NCI-H2171 (cell line): ENCODE measurements around the gene LAYN.
A peak's percentile ranks its signal among the peaks of the same experiment; 100 is the strongest.

Experiments used
- DNase-seq: peaks from one replicate; lab custom pipeline; 2025; lab: John Stamatoyannopoulos, UW

LAYN gene

DNA sequence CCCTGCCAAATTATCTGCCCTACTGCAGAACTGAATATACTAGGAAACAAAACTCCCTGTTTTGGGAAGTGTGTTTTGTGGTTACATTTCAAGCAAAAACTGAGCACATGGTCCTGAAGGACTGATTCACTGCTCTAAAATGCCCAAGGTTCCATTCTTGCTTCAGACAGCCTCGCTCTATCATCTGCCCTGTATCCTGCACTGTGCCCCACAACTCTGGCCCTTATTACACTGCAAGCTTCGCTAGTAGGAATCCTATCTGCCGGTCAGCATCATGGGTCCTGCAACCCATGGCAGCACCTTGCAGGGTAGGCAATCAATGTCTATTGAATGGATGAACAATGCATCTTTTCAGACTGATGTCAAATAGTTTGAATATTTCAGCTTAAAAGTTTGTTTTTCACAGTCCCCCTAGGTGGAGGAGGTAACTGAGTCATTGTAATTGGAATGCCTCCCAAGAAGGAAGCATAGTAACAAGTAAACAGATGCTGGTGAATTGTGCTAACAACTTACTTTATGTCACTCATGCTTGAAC is 21.3 kb downstream of the LAYN start:
- no peak for DNase-seq

DNA sequence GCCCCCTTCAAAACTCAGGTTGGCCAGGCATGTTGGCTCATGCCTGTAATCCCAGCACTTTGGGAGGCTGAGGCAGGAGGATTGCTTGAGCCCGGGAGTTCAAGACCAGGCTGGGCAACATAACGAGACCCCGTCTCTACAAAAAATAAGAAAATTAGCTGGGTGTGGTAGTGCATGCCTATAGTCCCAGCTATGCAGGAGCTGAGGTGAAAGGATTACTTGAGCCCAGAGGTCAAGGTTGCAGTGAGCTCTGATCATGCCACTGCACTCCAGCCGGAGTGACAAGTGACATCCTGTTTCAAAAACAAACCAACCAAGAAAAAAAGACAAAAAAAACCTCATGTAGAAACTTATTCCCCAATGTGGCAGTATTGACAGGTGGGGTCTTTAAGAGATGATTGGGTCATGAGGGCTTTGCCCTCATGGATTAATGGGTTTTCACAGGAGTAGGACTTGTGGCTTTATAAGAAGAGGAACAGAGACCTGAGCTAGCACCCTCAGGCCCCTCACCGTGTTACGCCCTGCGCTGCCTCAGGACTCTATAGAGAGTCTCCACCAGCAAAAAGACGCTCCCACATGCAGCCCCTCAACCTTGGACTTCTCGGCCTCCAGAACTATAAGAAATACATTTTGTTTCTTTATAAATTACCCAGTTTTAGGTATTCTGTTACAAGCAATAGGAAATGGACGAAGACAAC is 22.3 kb downstream of the LAYN start:
- no peak for DNase-seq

DNA sequence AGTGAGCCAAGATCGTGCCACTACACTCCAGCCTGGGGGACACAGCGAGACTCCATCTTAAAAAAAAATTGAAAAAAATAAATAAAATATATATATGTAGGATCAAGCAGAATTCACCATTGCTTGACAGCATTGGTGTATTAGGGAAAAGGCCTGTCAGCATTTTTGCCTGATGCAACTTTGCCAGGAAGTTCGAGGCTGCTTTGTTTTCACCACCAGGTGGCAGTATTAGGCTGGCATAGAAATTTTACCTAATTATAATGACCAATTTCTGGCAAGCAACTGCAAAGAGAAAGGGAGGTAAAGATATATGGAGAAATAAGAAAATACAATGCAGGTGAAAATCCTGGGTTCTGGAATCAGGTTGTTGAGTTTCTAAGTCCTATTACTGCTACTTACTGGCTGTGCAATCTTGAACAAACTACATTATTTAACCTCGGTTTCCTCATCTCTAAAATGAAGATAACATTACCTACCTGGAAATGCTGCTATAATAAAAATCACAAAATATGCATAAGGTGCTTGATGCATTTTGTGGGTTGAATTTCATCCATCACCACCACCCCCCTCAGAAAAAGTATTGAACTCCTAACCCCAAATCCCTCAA is 24.7 kb downstream of the LAYN start:
- DNase-seq: peak; percentile 35

DNA sequence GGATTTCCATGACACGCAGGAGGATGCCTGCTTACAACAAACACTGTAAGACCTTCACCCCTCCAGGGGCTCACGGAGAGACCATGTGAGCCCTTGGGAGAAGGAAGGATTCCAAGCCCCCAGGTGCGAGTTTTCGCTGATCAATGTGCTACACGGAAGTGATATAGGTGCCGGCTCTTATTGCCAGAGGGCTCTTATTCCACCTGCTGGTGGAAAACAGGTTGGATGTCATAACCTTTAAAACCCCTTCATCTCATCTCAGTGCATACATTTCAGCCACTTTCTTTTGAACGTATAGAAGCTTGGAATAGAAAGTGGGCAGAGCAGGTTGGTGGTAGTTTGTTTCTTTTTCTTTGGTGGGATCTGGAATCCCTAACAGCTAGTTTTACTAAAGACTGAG is 25.8 kb downstream of the LAYN start:
- no peak for DNase-seq

DNA sequence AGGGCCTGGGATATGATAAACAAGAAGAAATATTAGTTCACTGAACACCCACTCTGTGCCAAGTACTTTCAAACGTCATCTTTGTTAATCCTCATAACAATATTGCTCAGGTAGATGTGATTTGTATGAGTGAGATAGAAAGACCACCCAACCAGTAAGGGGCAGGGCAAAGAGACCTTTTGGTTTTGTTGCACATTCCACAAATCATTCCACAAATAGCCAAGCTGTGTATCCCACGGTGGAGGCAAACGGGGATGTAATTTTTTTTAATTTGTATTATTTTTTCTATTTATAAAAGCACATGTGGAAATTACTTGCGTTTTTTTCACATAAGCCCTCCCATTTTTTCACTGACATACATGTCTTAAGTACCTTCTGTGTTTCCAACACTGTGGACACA is 29.0 kb downstream of the LAYN start:
- DNase-seq: no peak

DNA sequence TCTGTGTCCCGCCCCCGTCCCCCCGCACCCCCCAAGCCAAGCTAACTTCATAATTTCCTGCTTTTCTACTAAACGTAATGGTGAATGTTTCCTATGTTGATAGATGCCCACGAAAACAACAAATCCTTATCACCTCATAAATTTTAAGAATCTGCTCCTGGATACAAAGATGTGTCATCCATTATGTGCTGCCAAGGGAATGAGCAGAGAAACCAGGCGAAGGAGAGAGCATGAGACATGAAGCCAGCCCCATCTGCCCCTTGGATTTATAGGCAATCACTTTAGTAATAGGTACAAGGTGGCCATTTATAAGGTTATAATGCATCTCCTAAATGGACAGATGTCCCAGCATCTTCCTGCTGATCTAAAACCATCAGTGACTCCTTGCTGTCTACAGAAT is 30.3 kb downstream of the LAYN start:
- DNase-seq: no peak

DNA sequence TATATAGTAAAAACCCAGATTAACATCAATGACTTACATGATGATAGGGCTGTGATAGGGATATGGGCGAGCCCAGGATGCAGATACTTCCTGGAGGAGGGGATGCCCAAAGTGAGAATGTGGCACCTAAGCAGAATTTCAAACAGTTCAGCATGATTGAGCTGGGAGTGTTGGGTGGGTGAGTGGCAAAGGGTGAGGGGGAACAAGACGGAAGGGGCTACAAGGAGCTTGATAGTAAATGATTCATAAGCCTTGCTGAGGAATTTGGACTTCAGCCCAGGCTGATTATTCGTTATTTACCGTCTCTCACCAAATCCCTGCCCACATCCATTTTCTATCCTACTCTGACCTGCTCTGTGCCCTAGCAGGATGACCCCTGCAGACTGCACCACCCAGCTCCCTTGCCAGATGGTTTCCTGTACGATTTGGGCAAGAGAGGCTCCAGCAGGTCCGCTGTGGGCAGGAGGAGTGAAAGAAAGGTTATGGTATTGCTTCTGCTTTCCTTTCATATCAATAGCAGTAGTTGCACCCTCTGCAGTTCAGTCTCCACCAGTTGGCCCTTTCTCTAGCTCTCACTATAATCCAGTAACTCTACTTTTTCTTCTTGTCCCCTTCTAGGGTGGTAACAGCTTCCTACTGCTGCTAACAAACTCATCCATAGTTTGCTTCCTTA is 31.4 kb downstream of the LAYN start:
- DNase-seq: no peak

DNA sequence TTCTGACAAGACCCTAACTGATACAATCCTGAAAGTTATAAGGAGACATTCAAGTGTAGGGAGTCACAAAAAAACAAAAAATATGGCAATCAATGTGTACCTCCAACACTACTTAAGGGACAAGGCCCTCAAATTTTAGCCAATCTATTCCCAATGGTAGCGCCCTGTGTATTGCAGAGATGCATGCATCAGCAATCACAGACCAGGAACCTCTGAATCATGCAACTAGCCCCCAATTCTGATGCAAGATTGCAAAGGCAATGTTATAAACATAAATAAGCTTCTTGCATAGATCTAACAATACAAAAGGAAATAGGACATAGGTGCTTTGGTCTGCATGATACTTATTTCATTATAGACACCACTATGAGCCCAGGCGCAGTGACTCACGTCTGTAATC is 32.1 kb downstream of the LAYN start:
- DNase-seq: no peak

DNA sequence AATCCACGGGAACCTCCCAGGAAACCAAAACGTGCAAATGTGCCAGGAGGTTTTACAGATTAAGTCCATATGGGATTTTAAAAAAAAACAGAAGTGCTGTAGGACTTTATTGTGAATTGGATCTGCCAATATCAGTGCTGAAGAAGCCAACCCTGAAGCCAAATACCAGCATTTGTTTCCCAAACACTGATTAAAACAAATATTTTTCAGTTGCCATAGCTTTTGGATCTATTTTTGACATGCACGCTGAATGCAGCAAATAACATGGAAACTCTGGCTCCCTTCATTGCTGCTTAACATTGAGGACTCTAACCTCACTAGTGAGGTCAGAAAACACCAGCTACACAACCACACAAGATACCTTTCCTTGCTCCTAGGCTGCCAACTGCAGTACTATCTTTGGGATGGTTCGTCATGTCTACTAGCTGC is 33.3 kb downstream of the LAYN start:
- DNase-seq: no peak

DNA sequence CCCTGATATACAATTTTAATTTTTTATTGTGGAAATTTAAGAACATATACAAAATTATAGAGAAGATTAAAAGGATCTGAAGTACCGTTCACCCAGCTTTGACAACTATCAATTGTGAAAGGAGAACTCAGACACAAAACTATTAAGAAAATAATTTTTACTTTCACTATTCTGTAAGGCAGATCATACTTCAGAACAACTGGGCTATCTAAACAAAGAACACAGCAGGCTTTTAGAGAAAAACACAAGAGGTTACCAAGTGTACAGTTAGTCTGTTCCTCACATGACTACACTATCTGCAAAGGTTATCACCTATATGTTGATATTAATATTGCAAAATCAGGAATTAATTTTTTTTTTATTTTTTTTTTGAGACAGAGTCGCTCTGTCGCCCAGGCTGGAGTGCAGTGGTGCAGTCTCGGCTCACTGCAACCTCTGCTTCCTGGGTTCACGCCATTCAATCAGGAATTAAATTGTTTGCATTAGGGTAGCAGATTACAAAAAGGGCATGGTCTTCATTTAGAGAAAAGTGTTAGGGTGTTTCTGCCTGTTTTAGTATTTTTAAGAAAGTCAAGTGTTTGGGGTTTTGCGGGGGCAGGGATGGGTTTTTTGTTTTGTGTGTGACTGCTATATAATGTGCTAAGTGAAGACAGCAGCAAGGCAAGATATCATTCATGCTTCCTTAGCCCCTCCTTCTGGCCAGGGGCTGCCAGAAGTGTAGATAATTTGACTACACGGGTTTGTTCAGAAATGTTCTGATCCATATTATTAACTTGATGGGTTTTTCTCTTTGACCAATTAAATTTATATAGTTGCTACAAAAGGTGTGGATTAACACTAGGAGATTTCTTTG is 34.1 kb downstream of the LAYN start:
- DNase-seq: no peak

DNA sequence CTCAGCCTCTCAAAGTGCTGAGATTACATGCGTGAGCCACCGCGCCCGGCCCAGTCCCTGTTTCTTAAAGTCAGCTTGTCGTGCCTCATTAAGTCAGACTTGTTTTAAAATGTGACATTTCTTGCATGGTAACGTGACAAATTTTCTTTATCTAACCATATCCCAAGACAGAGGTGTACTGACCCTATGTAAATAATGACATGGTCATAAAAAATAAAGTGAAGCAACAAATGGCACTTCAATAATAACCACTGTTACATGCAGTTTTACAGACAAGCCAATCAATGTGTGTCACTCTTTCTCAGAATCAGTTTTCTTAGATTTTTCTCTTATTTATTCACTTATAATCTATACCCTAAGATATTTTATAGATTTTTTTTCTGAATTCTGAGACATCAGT is 35.2 kb downstream of the LAYN start:
- DNase-seq: no peak

DNA sequence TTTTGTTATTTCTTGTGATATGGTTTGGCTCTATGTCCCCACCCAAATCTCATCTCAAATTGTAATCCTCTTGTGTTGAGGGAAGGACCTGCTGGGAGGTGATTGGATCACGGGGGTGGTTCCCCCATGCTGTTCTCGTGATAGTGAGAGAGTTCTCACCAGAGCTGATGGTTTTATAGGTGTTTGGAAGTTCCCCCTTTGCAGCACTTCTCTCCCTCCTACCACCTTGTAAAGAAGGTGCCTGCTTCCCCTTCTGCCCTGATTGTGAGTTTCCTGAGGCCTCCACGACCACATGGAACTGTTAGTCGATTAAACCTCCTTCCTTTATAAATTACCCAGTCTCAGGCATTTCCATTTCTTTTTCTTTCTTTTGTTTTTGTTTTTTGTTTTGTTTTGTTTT is 37.3 kb downstream of the LAYN start:
- no peak for DNase-seq

DNA sequence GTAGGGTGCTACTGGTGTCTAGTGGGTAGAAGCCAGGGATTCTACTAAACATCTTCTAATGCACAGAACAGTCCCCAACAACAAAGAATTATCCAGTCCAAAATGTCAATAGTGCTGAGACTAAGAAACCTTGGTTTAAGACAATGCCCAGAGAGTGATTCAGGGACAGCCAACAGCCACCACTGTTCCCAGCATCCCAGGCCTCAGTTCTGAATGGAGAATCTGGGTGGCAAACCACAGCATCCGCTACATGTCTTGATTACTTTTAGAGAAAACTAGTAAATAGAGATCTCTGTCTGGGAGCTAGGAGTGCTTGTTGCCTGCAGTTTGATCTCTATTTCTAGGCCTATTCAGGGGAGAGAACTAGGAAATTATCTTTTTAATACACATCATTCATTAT is 40.8 kb downstream of the LAYN start:
- DNase-seq: no peak

DNA sequence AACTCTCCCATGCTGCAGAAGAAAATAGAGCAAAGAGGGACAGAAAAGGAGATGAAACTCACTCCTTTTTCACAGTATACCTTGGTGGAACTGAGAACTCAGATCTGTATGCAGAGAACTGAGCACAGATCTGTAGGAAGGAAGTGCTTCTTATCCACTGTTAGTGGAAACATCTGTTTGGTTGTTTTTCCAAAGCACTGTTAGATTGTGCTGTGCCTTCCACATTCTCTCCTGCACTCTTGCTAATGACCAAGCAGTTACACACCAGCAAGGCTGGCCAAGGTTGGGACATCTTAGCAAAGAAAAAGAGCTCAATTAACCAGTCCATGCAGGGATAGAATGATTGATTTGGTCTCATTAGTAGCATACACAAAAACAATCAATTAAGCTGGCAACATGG is 41.6 kb downstream of the LAYN start:
- no peak for DNase-seq

DNA sequence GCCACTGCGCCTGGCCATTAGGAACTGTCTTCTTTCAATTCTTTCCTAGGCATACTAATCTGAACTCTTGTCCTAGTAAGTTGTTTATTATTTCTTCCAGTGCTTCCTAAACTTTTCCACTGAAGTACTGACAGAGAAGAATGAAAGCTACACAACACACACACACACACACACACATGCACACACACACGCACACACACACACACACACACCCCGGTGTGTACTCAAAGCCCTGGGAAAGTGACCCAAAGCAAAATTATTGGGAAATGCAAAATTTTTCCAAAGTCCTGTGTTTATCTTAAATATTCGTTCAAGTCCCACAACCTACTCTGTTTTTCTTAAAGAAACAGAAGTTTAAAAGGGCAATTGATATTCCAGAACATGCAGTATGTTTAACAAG is 42.4 kb downstream of the LAYN start:
- DNase-seq: no peak

DNA sequence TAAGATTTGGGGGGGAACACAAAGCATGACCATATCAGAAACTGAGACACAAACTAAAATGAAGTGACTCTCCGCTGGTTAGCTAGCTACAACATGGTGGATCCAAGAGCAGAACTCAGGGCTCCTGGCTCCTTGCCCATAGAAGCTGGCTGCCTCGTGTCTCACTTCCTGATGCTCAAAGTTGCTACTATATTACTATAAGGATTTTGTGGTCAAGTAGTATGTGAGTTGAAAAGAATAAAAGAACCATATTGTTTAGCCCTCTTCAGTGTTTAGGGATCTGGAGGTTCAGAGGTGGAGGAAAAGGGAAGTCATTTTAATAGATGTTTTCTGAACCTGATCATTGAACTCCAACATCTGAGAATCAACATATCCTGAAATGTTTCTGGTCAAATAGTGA is 44.9 kb downstream of the LAYN start:
- DNase-seq: no peak

DNA sequence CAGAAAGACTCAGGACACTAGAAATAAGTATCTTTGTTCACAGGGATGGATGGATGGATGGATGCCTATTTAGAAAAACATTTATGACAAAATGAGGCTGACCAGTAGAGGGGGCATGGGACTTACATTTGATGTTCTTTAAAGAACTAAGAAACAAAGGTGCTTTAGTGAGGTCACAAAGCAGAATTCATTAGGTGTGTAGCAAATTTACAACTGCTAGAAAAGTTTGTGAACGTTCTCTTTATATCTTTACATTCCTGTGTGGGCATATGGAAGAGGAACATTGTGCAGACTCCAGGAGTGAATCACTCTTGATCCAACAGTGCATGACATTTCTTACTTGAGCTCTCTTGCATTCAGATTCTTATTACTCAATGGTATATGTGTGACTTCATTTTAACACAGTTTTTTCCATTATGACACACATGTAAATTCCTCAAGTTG is 45.9 kb downstream of the LAYN start:
- peak; percentile 37 for DNase-seq

DNA sequence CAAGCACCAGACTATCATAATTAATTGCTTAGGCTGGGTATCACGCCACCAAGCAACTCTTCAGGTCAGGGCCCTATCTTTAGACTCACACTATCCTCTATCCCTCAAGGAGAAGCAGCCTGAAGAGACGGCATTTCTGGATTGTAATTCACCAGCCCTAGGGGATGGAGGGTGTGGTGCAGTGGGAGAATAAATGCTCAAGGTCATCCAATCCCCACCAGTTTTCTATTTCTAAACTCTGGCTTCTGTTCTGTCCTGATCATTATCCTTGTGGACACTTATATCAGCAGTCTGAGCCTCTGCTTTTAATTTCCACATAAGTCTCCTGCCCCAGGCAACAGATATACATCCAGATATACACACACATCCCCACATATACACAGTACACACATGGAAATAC is 48.6 kb downstream of the LAYN start:
- no peak for DNase-seq

DNA sequence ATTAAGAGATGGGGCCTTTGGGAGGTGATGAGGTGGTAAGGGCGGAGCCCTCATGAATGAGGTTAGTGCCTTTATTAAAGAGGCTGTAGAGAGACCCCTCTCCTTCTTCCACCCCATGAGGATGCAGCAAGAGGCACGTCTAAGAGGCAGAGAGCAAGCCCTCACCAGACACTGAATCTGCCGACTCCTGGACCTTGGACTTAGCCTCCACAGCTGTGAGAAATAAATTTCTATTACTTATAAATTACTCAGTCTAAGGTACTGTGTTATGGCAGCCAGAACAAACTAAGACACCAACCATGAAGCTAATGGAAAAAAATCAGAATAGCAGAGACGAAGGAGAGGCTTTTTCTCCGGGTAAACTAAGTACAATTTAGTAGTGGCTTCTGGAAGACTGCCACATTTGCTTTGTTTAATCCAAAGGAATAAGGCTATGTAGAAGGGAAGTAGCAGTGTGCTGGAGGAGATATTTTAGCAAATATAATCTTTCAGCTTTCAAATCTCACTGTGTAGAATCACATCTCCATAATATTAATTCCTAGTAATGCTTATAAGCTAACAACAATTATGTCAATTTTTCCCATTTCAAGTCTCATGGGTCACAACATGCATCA is 49.5 kb downstream of the LAYN start:
- no peak for DNase-seq

DNA sequence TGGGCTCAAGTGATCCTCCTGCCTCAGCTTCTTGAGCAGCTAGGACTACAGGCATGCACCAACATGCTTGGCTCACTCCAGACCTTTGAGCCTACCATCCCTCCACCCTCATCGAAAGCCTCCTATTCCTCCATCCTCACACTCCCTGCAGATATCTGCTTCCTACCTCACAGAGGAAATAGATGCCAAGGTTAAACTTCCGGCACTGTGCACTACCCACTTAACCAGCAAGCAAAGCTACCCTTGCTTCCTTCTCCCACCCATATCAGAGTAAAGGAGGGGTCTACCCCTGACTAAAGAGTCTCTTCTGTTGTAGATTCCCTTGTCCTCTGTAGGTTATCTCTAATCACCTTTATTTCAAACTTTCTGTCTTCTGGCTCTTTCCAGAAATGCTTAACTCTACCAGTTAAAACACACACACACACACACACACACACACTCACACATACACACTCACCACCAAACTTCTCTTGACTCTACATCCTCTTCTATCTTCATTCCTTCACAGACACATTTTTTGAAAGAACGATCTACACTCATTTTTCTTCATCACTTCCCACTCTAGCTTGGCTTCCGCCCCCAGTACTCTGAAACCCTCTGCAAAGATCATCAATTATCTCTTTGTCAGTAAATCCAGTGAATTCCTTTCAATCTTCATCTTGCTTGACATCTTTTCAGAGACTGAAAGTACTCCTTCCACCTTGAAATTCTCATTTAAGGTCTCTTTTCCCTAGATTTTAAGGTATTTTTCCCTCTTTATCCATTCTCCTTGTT is 50.9 kb downstream of the LAYN start:
- no peak for DNase-seq

DNA sequence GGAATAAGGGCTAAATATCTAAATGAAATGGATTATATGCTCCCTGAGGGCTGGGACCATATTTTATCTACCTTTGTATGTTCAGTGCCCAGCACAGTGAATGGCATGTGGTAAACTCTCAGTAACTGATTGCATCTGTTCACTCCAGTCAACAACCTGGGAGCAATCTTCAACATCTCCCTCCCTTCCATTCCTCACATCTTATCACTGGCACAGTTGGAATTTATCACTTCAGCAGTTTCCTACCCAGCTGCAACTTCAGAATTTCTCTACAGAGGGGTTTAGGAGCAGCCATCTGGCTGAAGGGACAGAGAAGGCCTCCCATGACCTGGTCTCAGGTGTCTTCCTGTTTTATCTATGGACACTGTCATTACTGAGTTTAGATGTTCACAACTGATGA is 52.0 kb downstream of the LAYN start:
- DNase-seq: no peak
